ENCODE measurements around the gene ZBTB40.

GRCh38 chr1:22572818-22573217 is 121.2 kb downstream of the ZBTB40 start:
- TF ChIP-seq, protein P1, sequence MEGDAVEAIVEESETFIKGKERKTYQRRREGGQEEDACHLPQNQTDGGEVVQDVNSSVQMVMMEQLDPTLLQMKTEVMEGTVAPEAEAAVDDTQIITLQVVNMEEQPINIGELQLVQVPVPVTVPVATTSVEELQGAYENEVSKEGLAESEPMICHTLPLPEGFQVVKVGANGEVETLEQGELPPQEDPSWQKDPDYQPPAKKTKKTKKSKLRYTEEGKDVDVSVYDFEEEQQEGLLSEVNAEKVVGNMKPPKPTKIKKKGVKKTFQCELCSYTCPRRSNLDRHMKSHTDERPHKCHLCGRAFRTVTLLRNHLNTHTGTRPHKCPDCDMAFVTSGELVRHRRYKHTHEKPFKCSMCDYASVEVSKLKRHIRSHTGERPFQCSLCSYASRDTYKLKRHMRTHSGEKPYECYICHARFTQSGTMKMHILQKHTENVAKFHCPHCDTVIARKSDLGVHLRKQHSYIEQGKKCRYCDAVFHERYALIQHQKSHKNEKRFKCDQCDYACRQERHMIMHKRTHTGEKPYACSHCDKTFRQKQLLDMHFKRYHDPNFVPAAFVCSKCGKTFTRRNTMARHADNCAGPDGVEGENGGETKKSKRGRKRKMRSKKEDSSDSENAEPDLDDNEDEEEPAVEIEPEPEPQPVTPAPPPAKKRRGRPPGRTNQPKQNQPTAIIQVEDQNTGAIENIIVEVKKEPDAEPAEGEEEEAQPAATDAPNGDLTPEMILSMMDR (IDR thresholded peaks at IDR 0.05; ENCODE audit: insufficient read depth, low read length, poor library complexity, severe bottlenecking) = no peak
- TF ChIP-seq EZH2phosphoT487 (conservative IDR thresholded peaks at IDR 0.05; ENCODE audit: low read length) = no peak
